HEK293T (cell line): ENCODE results near the gene OR10G4.

Experiments
- CTCF ChIA-PET: fragments of 350-600 bp; formaldehyde crosslinking; extraction: SDS; loops from one replicate; lab custom pipeline; 2021; ENCODE audit warnings: antibody characterized with exemption, inconsistent platforms; lab: Yijun Ruan, JAX
- POLR2A ChIA-PET: fragments of 350-600 bp; formaldehyde crosslinking; extraction: SDS; loops from one replicate; lab custom pipeline; 2020; ENCODE audit warnings: antibody characterized with exemption, inconsistent platforms; lab: Yijun Ruan, JAX
- DNase-seq: peaks from one replicate; pipeline ENCODE4 v3.0.0; 2012; ENCODE audit warnings: mixed read lengths; ENCODE audit errors: extremely low spot score
- ARNT ChIP-seq: fragments of 450-650 bp; IDR thresholded peaks from 2 replicates; pipeline ENCODE4 v1.6.1; 2017; ENCODE audit warnings: mild to moderate bottlenecking
- BHLHE40 ChIP-seq: fragments of 450-650 bp; IDR thresholded peaks from 2 replicates; pipeline ENCODE4 v1.6.1; 2016; ENCODE audit warnings: mild to moderate bottlenecking, moderate library complexity, borderline replicate concordance
- CTBP1 ChIP-seq: fragments of 450-650 bp; IDR thresholded peaks from 2 replicates; pipeline ENCODE4 v1.6.1; 2016; ENCODE audit warnings: borderline replicate concordance
- ELF4 ChIP-seq: fragments of 450-650 bp; IDR thresholded peaks from 2 replicates; pipeline ENCODE4 v1.6.1; 2017; ENCODE audit warnings: antibody characterized with exemption
- FOXA1 ChIP-seq: fragments of 450-650 bp; IDR thresholded peaks from 2 replicates; pipeline ENCODE4 v1.6.1; 2016; ENCODE audit warnings: mild to moderate bottlenecking
- FOXK2 ChIP-seq: fragments of 450-650 bp; IDR thresholded peaks from 2 replicates; pipeline ENCODE4 v1.6.1; 2016; ENCODE audit warnings: mild to moderate bottlenecking
- FOXM1 ChIP-seq: fragments of 450-650 bp; IDR thresholded peaks from 2 replicates; pipeline ENCODE4 v1.6.1; 2017; ENCODE audit warnings: mild to moderate bottlenecking, borderline replicate concordance
- HDGF ChIP-seq: fragments of 450-650 bp; IDR thresholded peaks from 2 replicates; pipeline ENCODE4 v1.6.1; 2017; ENCODE audit warnings: antibody characterized with exemption, borderline replicate concordance
- L3MBTL2 ChIP-seq: fragments of 450-650 bp; conservative IDR thresholded peaks from 2 replicates; pipeline ENCODE4 v1.6.1; 2016; ENCODE audit warnings: mild to moderate bottlenecking
- LEF1 ChIP-seq: fragments of 450-650 bp; IDR thresholded peaks from 2 replicates; pipeline ENCODE4 v1.6.1; 2017; ENCODE audit warnings: mild to moderate bottlenecking, borderline replicate concordance
- NFRKB ChIP-seq: fragments of 450-650 bp; IDR thresholded peaks from 2 replicates; pipeline ENCODE4 v1.6.1; 2016; ENCODE audit warnings: mild to moderate bottlenecking, moderate library complexity
- PKNOX1 ChIP-seq: fragments of 450-650 bp; IDR thresholded peaks from 2 replicates; pipeline ENCODE4 v1.6.1; 2016
- SP1 ChIP-seq: fragments of 450-650 bp; IDR thresholded peaks from 2 replicates; pipeline ENCODE4 v1.6.1; 2017
- SUZ12 ChIP-seq: fragments of 450-650 bp; IDR thresholded peaks from 2 replicates; pipeline ENCODE4 v1.6.1; 2016; ENCODE audit warnings: mild to moderate bottlenecking
- TARDBP ChIP-seq: fragments of 450-650 bp; IDR thresholded peaks from 2 replicates; pipeline ENCODE4 v1.6.1; 2016
- ZNF384 ChIP-seq: fragments of 450-650 bp; IDR thresholded peaks from 2 replicates; pipeline ENCODE4 v1.6.1; 2016

Gene OR10G4

GRCh38 chr11:124026498-124026897 lies 13.7 kb downstream of the OR10G4 start, which contains the start of gene OR10G8:
Gene OR10G8, plus strand, starts transcription at chr11:124026798. Its CDS starts 2,825 bp downstream, at chr11:124029623.
- ChIA-PET CTCF (no interaction called here), POLR2A (no interaction called here)
- TF ChIP-seq TARDBP: no peak
- TF ChIP-seq HDGF: no peak
- no peak for TF ChIP-seq NFRKB
- DNase-seq: no peak

- ChIA-PET POLR2A (no interaction called here), CTCF (no interaction called here)
- no peak for TF ChIP-seq SP1
- TF ChIP-seq L3MBTL2: no peak
- DNase-seq: no peak
Measured at GRCh38 chr11:124036666-124037065, 23.9 kb downstream of the OR10G4 start.

- no peak for DNase-seq
- ChIA-PET POLR2A (no interaction called here), CTCF (no interaction called here)
- TF ChIP-seq BHLHE40: no peak
- no peak for TF ChIP-seq PKNOX1
- TF ChIP-seq CTBP1: no peak
- TF ChIP-seq FOXK2: no peak
- TF ChIP-seq FOXM1: no peak
- TF ChIP-seq L3MBTL2: no peak
- TF ChIP-seq HDGF: no peak
Measured at GRCh38 chr11:124039557-124039956, 26.8 kb downstream of the OR10G4 start.

- TF ChIP-seq ARNT: no peak
- TF ChIP-seq NFRKB: no peak
- no peak for TF ChIP-seq L3MBTL2
- TF ChIP-seq ZNF384: no peak
- TF ChIP-seq SP1: no peak
- TF ChIP-seq TARDBP: no peak
- DNase-seq: no peak
- POLR2A ChIA-PET: no interaction called here
- CTCF ChIA-PET: no interaction called here
Measured at GRCh38 chr11:124041254-124041653, 28.5 kb downstream of the OR10G4 start, which contains the start of gene OR10G7. Gene OR10G7, minus strand, starts transcription at chr11:124041325. Its CDS starts 2,324 bp downstream, at chr11:124039001.

GRCh38 chr11:124043420-124043819 lies 30.6 kb downstream of the OR10G4 start:
- no peak for TF ChIP-seq PKNOX1
- no peak for TF ChIP-seq HDGF
- no peak for TF ChIP-seq TARDBP
- TF ChIP-seq L3MBTL2: no peak
- no peak for TF ChIP-seq FOXA1
- ChIA-PET POLR2A (no interaction called here), CTCF (no interaction called here)
- no peak for DNase-seq

- ChIA-PET CTCF (no interaction called here), POLR2A (no interaction called here)
- TF ChIP-seq SP1 (no peak), ARNT (no peak), FOXK2 (no peak), LEF1 (no peak), FOXA1 (no peak), NFRKB (no peak)
- DNase-seq: no peak
Measured at GRCh38 chr11:124050748-124051147, 38.0 kb downstream of the OR10G4 start.

GRCh38 chr11:124052966-124053365 lies 40.2 kb downstream of the OR10G4 start:
- TF ChIP-seq FOXA1 (no peak), ELF4 (no peak), NFRKB (no peak), SP1 (no peak), ARNT (no peak), TARDBP (no peak), SUZ12 (no peak), PKNOX1 (no peak), LEF1 (no peak), HDGF (no peak), CTBP1 (no peak), FOXK2 (no peak), BHLHE40 (no peak), ZNF384 (no peak), L3MBTL2 (no peak), FOXM1 (no peak)
- POLR2A ChIA-PET: no interaction called here
- DNase-seq: no peak
- CTCF ChIA-PET: no interaction called here
